ENCODE measurements around the gene PIK3CD.

DNA sequence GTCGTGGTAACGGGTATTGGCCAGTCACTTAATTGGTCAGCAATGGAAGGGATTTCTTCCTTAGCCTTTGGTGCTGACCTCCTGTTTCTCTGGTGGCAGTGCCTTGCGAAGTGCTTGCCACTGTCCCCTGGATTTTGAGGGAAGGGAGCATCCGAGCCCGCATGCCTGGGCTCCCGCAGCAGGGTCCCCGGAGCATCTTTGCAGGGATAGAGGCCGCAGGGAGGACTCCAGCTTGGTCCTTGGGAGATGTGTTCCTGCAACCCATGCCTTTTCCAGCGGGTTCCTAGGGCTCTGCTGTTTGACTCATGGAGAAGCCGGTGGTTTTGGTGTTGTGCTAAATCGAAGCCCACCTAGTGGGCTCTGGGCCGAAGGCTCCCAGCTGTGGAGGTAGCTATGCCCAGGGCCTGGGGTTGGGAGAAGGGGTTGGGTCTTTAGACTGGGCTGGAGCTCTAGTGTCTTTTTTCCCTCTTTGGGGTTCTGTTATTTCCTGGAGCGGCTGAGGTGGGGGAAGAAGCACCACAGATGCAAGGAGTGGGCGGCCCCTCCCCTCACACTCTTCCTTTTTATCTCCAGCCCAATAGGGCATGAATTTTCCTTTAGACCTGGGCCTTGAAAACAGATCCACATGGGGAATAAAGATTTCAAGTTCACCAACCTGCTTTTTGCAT, 39.0 kb downstream of the PIK3CD start:
- TF ChIP-seq POLR2A (IDR thresholded peaks at IDR 0.05; ENCODE audit: low read length) = no peak
- TF ChIP-seq GATA1 (IDR thresholded peaks at IDR 0.05; ENCODE audit: low read depth, low read length) = no peak

Measured in erythroblast (primary cell).